H7 (cell line): Measurements from ENCODE around the gene NUCB1. TPM values are rescaled to one million over a fixed set of nuclear protein-coding genes. Genes with fewer than 3 reads are reported as not detected.
A peak's percentile ranks its signal among the peaks of the same experiment; 100 is the strongest.

Experiments
- DNase-seq: peaks from one replicate; pipeline ENCODE4 v3.0.0; 2012
- H3K27me3 ChIP-seq: 2 replicates; pipeline ENCODE4 v1.6.0; 2011; ENCODE audit warnings: mild to moderate bottlenecking, low read length; ENCODE audit not compliant: control insufficient read depth, insufficient read depth
- H3K36me3 ChIP-seq: replicated peaks from 2 replicates; pipeline ENCODE4 v1.5.1; 2011; ENCODE audit warnings: low read length; ENCODE audit not compliant: control insufficient read depth, insufficient read depth
- H3K4me3 ChIP-seq: 2 replicates; pipeline ENCODE4 v1.5.1; 2011; ENCODE audit warnings: low read depth, mild to moderate bottlenecking, control low read depth, low read length, moderate library complexity; ENCODE audit not compliant: insufficient read depth
- total RNA-seq: library from RNA; depleted of rRNA; stranded (reverse); fragments of >200 nt; shearing (Covaris generic); gene quantifications from 2 replicates; pipeline ENCODE4 v1.2.3, GENCODE V29; 2014; rRNA removed

The NUCB1 gene
- total RNA-seq: 173 and 203 TPM in 2 replicates

DNA sequence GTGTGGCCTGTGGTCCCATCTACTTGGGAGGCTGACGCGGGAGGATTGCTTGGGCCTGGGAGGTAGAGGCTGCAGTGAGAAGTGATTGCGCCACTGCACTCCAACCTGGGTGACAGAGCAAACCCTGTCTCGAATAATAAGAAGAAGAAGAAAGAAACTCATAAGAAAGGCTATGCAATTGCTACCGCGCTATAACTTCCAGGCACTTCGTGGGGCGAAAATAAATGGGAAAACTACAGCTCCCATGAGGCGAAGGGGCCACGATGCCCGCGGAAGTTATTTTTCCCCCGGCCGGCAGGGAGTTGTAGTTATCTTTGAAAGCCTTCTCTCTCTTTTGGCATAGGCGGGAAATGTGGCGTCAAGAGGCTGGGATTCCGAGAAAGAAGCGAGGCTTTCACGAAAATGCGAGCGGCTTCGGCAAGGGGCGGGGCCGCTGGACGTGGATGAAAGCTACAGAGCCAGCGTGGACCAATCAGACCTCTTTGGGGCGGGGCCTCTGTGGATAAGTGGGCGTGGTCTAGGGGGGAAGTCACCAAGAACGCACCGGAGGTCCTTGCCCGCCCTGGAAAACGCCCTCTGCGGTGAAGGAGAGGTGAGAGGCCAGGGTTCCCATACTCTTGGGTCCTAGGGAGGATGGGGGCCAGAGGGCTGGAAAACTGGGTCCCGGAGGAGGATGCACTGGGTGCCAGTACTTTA, at the start of gene NUCB1:
Gene NUCB1, plus strand, starts transcription at position 532 of the 696 bp plus-strand sequence. CDS start 485 bp downstream, outside the sequence.
- Histone ChIP-seq H3K36me3 (peaks cover 6% of the 10 kb centered on the region), H3K4me3 (peak within 1 kb of the TSS; percentile 75), H3K27me3 (peaks cover 2% of the 10 kb centered on the region; the same call in 1 of the 2 replicates)
- peak; percentile 99 for DNase-seq

GRCh38 chr19:48852292-48852691, 47.8 kb upstream of the NUCB1 start:
- Histone ChIP-seq H3K27me3 (no peaks in the 10 kb centered on the region), H3K36me3 (no peaks in the 10 kb centered on the region; the same call in 1 of the 2 replicates), H3K4me3 (no peak overlapping the region)
- peak; percentile 21 for DNase-seq

DNA sequence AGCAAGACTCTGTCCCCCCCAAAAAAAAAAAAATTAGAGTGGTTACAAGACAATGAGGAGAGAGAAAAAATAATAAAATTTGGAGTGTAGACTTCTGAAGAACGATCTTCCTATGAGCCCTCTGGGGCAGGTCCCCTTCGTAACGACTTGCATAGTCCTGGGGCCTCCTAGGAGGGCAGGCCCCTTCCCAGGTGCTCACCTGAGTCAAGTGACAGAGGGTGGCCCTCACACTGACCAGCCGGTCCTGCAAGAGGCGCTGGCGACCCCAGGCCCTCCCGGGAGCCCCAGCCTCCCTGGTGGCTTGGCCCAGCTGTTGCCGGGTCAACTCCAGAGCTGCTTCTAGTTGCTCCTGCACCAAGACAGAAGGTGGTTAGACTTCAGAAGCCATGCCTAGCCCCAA, 46.6 kb upstream of the NUCB1 start:
- Histone ChIP-seq H3K36me3 (no peaks in the 10 kb centered on the region; the same call in 1 of the 2 replicates), H3K4me3 (no peak overlapping the region), H3K27me3 (no peaks in the 10 kb centered on the region)
- peak; percentile 12 for DNase-seq

DNA sequence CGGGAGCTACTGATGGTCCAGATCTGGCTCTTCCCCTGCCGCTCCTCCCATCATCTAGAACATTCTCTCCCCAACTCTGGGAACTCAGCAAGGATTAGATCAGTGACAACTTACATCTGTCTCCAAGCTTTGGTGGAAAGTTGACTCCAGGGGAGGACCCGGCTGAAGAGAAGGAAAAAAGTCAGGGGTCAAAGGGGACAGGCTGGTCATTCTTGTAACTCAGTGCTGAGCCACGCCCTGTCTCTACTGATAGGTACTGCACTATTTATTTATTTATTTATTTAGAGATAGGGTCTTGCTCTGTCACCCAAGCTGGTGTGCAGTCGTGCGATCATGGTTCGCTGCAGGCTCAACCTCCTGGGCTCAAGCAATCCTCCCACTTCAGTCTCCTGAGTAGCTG, 46.0 kb upstream of the NUCB1 start:
- no peak for DNase-seq
- Histone ChIP-seq H3K4me3 (no peak overlapping the region), H3K36me3 (no peaks in the 10 kb centered on the region; the same call in 1 of the 2 replicates), H3K27me3 (no peaks in the 10 kb centered on the region)

GRCh38 chr19:48856921-48857320, 43.2 kb upstream of the NUCB1 start:
- no peak overlapping the region for H3K4me3 ChIP-seq
- H3K27me3 ChIP-seq: no peaks in the 10 kb centered on the region
- no peaks in the 10 kb centered on the region; the same call in 1 of the 2 replicates for H3K36me3 ChIP-seq
- no peak for DNase-seq

DNA sequence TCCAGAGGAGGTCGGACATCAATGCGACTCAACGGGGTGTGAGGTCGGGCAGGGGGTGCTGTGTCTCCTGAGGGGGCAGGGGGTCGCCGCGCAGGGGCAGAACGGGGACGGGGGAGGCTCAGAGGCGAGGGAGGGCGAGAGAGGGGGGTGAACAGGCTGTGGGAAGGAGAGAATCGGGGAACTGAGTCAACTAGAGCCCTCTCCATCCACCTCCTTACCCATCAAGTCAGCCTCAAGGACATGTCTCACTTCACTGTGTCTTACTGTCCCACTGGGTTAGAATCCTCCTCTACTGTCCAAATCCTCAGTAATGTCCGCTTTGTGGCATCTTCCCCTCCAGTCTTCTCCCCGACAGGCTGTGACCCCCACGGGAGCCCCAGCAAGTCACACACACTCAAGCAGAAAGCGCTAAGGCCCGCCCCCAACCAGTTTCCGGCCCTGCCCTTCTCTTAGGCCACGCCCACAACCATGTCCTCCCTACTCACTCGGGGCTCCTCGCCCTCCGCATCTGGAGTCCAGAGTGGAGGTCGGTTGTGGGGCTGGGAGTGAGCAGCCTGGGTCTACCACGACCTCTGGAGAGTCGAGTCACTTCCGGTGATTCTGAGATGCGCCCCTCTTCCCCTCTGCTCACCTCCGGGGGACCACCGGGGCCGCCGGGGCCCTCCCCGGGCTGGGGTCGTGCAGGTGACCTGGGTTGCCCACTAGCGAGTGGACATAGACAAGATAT, 41.0 kb upstream of the NUCB1 start:
- H3K27me3 ChIP-seq: no peaks in the 10 kb centered on the region
- peak overlapping the region; percentile 49 for H3K4me3 ChIP-seq
- peak; percentile 89 for DNase-seq
- no peaks in the 10 kb centered on the region for H3K36me3 ChIP-seq

DNA sequence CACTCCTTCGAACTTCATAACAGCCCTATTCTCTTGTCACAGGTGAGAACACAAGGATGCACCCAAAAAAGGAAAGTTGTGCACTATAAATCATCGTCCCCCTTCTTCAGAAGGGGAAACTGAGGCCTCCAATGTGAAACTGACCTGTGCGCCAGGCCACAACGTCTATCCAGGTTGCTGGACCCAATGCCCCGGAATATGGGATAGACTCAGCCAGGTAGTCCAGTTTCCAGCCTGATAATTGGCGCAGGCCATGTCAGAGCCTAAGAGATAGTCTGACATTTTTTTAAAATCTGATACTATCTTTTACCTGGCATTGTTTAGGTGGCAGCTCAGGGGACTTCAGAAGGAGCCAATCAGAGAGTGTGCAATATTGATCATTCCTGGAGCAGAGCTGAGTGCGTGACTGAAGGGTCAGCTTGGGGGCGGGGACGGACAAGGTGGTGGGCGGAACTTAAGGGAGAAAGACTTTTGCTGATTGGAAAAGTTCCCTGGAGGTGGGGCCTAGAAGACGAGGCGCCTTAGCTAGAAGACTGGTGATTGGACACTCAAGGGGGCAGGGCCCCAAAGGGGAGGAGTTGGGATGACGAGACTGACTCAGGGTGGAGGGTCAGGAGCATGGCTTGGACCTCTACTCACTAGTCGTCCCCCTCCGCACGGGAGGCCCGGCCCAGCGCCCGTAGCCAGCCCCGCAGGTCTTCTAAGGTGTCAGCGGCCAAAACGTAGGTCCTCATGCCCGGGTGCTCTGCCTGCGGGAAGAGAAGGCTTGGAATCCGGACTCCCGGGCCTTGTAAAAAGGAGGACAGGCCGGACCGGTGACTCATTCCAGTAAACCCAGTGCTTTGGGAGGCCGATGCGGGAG, 40.2 kb upstream of the NUCB1 start:
- Histone ChIP-seq H3K27me3 (no peaks in the 10 kb centered on the region), H3K36me3 (no peaks in the 10 kb centered on the region), H3K4me3 (peak overlapping the region; percentile 49; the same call in 1 of the 2 replicates)
- DNase-seq: peak; percentile 97

DNA sequence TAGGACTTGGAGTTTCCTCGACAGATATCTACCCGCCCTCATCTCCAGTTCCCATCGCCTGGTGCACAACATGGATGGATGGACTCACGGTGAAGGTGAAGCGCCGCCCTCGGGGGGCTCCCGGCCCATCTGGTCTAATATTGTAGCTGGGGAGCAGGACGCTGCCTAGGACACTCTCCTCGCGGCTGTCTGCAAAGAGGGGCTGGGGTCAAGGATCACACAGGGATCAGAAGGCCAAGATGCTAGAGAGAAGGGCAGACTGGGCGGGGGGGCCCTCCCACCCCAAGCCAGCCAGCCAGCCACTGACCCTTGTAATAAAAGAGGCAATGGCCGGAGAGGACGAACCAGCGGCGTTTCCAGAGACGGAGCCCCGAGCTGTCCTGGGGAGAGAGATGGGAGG, 38.8 kb upstream of the NUCB1 start:
- Histone ChIP-seq H3K36me3 (no peaks in the 10 kb centered on the region), H3K27me3 (no peaks in the 10 kb centered on the region), H3K4me3 (no peak overlapping the region)
- DNase-seq: no peak

GRCh38 chr19:48862827-48863226, 37.3 kb upstream of the NUCB1 start:
- no peak for DNase-seq
- Histone ChIP-seq H3K36me3 (no peaks in the 10 kb centered on the region), H3K4me3 (no peak overlapping the region), H3K27me3 (no peaks in the 10 kb centered on the region)

DNA sequence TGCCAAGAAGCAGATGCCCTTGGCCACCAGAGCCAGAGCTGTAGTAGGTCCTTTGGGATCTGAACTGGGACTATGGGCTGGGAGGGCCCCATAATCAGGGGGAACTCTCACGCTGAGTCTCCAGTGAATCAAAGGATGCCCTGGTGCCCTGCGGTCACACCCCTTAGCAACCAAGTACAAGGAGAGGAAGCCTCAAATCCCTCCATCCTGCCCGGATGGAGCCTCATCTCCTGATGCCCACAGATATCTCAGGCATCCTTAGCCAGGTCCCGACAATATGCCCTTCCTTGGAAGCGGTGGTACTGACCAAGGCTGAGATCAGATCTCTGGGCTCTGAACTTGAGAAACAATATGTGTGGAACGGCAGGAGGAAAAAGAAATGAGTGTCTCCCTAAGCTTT, 33.4 kb upstream of the NUCB1 start:
- H3K4me3 ChIP-seq: no peak overlapping the region
- no peaks in the 10 kb centered on the region for H3K27me3 ChIP-seq
- no peak for DNase-seq
- H3K36me3 ChIP-seq: no peaks in the 10 kb centered on the region

- no peak for DNase-seq
- no peak overlapping the region for H3K4me3 ChIP-seq
Measured at GRCh38 chr19:48867123-48867745, 32.9 kb upstream of the NUCB1 start.

GRCh38 chr19:48867746-48868113, 32.4 kb upstream of the NUCB1 start:
- Histone ChIP-seq H3K27me3 (no peaks in the 10 kb centered on the region), H3K36me3 (no peaks in the 10 kb centered on the region), H3K4me3 (no peak overlapping the region)
- peak; percentile 66 for DNase-seq

More at GRCh38 chr19:48867123-48867745, 32.9 kb upstream of the NUCB1 start:
- Histone ChIP-seq H3K27me3 (no peaks in the 10 kb centered on the region), H3K36me3 (no peaks in the 10 kb centered on the region)

GRCh38 chr19:48868114-48868886, 31.8 kb upstream of the NUCB1 start, which contains the start of gene PLEKHA4:
Gene PLEKHA4 (minus strand): TSS chr19:48868617. CDS start chr19:48867620, 997 bp downstream.
- Histone ChIP-seq H3K4me3 (no peak within 1 kb of the TSS), H3K36me3 (peaks cover under 1% of the 10 kb centered on the region), H3K27me3 (no peaks in the 10 kb centered on the region)
- peak; percentile 82 for DNase-seq
